ENCODE measurements around the gene LYRM1. TPM values are rescaled to one million over a fixed set of nuclear protein-coding genes. Genes with fewer than 3 reads are reported as not detected.

LYRM1 gene
- total RNA-seq, 3 donors from 2014 or later: 42.6 to 54.6 (median 50.9) TPM

DNA sequence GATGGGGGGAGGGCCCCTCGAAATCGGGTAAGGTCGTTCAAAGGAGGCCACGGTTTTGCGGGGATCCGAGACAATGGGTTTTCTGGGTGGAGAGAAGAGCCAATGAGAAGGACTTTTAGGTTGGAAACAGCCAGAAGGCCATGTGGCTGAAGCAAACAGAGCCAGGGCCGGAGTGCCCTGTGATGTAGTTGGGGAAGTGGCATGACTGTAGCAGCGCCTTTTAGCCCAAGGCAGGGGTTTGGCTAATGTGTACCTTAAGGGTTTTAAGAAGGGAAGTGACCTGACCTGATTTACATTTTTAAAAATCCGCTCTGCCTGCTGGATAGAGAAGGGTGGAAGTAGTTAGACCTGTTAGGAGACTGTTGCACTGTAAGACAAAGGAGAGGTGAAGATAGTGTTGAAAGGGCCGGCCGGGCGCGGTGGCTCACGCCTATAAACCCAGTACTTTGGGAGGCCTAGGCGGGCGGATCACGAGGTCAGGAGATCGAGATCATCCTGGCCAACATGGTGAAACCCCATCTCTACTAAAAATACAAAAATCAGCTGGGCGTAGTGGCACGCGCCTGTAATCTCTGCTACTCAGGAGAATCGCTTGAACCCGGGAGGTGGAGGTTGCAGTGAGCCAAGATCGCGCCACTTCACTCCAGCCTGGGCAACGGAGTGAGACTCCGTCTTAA lies 1.0 kb downstream of the LYRM1 start:
- TF ChIP-seq POLR2AphosphoS5 (IDR thresholded peaks at IDR 0.05) (peak in 2 of 3 donors; percentile 8 to 15), POLR2A (IDR thresholded peaks at IDR 0.05) (no peak)
- H3K27me3 ChIP-seq: no peaks in the 10 kb centered on the region
- no peaks in the 10 kb centered on the region for H3K36me3 ChIP-seq
- H3K27ac ChIP-seq: peak overlapping the region; percentile 98 to 99
- peak; percentile 71 to 73 for DNase-seq (ENCODE audit: low spot score in 2 of 2)
- H3K4me3 ChIP-seq: peak overlapping the region; percentile 72 to 87 (median 78)
- peaks cover 5 to 35% of the 10 kb centered on the region in 2 donors for H3K4me1 ChIP-seq
- intact Hi-C loops (cut with DNase I; ENCODE audit: low total_unique reads): no loop called here
- no peaks in the 10 kb centered on the region for H3K9me3 ChIP-seq

- no peak for DNase-seq (ENCODE audit: low spot score in 2 of 2)
- intact Hi-C loops (cut with DNase I; ENCODE audit: low total_unique reads): no loop called here
- Histone ChIP-seq H3K36me3 (no peaks in the 10 kb centered on the region), H3K4me1 (peaks cover 5 to 35% of the 10 kb centered on the region in 2 donors), H3K9me3 (no peaks in the 10 kb centered on the region), H3K27ac (peak overlapping the region; percentile 98 to 99), H3K27me3 (no peaks in the 10 kb centered on the region), H3K4me3 (peak overlapping the region in 1 of 3 donors; percentile 78)
- TF ChIP-seq POLR2A (IDR thresholded peaks at IDR 0.05): no peak
Measured at GRCh38 chr16:20902426-20902825, 1.9 kb downstream of the LYRM1 start.

DNA sequence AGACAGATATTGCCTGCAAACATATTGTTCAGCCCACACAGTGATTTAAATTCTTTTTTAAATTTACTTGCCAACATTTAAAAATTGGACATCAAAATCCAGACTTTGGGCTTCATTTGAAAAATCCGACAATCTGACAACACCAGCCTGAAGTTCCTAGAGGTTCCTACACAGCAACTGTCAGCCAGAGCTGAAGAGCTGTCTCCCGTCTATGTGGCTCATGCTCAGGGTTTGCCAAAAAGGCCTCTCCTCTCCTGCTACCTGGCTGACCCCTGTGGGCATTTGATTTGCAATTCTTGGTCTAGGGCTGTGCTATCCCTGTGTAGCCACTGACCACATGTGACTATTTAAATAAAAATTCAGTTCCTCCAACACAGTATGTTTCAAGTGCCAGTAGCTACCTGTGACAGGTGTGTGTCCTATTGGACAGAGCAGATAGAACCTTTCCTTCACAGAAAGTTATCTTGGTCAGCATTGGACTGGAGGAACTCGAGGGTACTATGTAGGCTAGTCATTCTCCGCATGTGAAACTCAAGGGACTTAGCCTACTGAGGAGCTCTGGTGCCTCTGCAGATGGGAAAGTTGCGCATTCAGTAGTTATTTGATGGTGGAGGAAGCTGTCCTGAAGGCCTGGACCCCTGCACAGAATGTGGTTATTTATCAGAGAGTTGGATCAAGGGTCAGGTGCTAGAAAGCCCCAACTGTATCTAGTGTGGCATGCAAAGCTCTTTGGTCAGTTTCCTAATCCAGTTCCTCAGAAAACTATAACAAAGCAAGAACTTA lies 2.7 kb downstream of the LYRM1 start:
- peak overlapping the region; percentile 98 to 99 for H3K27ac ChIP-seq
- no peak for TF ChIP-seq POLR2A (IDR thresholded peaks at IDR 0.05)
- TF ChIP-seq, protein P1, sequence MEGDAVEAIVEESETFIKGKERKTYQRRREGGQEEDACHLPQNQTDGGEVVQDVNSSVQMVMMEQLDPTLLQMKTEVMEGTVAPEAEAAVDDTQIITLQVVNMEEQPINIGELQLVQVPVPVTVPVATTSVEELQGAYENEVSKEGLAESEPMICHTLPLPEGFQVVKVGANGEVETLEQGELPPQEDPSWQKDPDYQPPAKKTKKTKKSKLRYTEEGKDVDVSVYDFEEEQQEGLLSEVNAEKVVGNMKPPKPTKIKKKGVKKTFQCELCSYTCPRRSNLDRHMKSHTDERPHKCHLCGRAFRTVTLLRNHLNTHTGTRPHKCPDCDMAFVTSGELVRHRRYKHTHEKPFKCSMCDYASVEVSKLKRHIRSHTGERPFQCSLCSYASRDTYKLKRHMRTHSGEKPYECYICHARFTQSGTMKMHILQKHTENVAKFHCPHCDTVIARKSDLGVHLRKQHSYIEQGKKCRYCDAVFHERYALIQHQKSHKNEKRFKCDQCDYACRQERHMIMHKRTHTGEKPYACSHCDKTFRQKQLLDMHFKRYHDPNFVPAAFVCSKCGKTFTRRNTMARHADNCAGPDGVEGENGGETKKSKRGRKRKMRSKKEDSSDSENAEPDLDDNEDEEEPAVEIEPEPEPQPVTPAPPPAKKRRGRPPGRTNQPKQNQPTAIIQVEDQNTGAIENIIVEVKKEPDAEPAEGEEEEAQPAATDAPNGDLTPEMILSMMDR (IDR thresholded peaks at IDR 0.05): no peak
- intact Hi-C loops (cut with DNase I; ENCODE audit: low total_unique reads): no loop called here
- peaks cover 5 to 28% of the 10 kb centered on the region in 2 donors for H3K4me1 ChIP-seq
- DNase-seq (ENCODE audit: low spot score in 2 of 2): no peak
- no peak overlapping the region for H3K4me3 ChIP-seq
- no peaks in the 10 kb centered on the region for H3K36me3 ChIP-seq
- H3K9me3 ChIP-seq: no peaks in the 10 kb centered on the region
- H3K27me3 ChIP-seq: no peaks in the 10 kb centered on the region

DNA sequence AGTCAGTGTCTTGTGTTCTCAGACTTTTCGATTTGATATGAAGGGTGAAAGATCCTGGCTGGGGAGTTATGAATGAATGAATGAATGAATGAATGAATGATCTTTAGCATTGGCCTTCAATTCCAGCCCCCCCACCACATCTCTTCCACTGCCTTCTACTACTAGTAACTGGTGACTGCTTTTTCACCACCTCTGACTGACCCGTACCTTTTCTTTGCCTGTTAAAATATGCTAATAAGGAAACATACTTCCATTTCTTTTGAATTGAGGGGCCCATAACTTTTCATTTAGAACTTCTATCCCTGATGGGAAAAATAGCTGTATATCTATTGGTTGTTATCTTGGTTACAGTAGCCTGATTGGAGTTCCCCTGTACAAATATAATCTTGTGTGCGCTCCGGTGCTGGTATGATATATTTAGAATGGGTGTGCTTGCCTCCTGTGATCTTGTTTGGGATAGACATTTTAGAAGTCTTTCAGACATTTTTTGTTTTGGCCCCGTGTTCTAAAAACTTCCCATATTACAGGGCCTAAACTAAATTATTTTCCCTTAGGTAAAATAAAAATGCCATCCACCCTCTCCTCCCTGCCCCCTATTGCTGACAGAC lies 3.4 kb downstream of the LYRM1 start:
- Histone ChIP-seq H3K27ac (peak overlapping the region; percentile 84 to 99), H3K4me3 (no peak overlapping the region), H3K36me3 (no peaks in the 10 kb centered on the region), H3K27me3 (no peaks in the 10 kb centered on the region), H3K9me3 (no peaks in the 10 kb centered on the region), H3K4me1 (peaks cover 5 to 27% of the 10 kb centered on the region in 2 donors)
- no peak for DNase-seq (ENCODE audit: low spot score in 2 of 2)
- intact Hi-C loops (cut with DNase I; ENCODE audit: low total_unique reads): no loop called here
- no peak for TF ChIP-seq POLR2AphosphoS5 (IDR thresholded peaks at IDR 0.05)
- TF ChIP-seq POLR2A (IDR thresholded peaks at IDR 0.05): no peak
- TF ChIP-seq, protein P1 (IDR thresholded peaks at IDR 0.05): no peak

DNA sequence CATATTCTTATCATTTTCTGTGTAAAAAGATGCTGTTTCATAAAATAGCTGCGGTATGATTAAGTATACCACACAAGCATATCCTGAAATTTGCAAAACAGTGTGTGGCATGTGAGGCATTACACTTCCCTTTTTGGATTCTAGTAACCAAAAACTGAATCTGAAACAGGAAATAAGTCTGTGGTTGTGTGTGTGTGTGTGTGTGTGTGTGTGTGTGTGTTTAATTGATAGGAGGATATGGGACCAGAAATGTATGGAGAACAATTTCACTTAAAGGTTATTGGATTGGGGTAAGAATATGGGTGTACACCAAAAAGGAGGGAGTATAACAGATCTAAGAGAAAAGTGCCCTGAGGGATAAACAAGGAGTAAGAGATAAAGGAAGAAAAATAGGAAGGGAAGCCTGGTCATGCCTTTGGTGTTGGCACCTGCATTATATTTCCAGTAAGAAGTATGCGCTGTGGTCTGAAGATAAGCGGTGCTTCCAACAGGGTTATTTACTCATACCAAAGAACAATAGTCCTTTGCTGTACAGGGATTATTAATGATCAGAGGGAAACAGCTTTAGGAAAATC lies 4.0 kb downstream of the LYRM1 start:
- H3K4me1 ChIP-seq: peaks cover 5 to 27% of the 10 kb centered on the region in 2 donors
- H3K36me3 ChIP-seq: no peaks in the 10 kb centered on the region
- TF ChIP-seq POLR2AphosphoS5 (IDR thresholded peaks at IDR 0.05) (peak in 1 of 3 donors; percentile 13), POLR2A (IDR thresholded peaks at IDR 0.05) (no peak)
- no peaks in the 10 kb centered on the region for H3K9me3 ChIP-seq
- peak overlapping the region; percentile 84 to 99 for H3K27ac ChIP-seq
- intact Hi-C loops (cut with DNase I; ENCODE audit: low total_unique reads): no loop called here
- no peak for DNase-seq (ENCODE audit: low spot score in 2 of 2)
- no peak overlapping the region for H3K4me3 ChIP-seq
- no peaks in the 10 kb centered on the region for H3K27me3 ChIP-seq

- Histone ChIP-seq H3K4me3 (no peak overlapping the region), H3K9me3 (no peaks in the 10 kb centered on the region), H3K36me3 (no peaks in the 10 kb centered on the region), H3K27me3 (no peaks in the 10 kb centered on the region), H3K27ac (peak overlapping the region; percentile 84 to 99), H3K4me1 (peaks cover 5 to 27% of the 10 kb centered on the region in 2 donors)
- TF ChIP-seq, protein P1 (IDR thresholded peaks at IDR 0.05): no peak
- TF ChIP-seq POLR2AphosphoS5 (IDR thresholded peaks at IDR 0.05): no peak
- DNase-seq (ENCODE audit: low spot score in 2 of 2): no peak
- intact Hi-C loops (cut with DNase I; ENCODE audit: low total_unique reads): no loop called here
Measured at GRCh38 chr16:20905576-20905975, 5.0 kb downstream of the LYRM1 start.

All from breast epithelium (tissue), 4 donors.